NCI-H1105 treated with DMSO at 0.1 percent for 48 hours (cell line): Measurements from ENCODE around the gene CABP7.
"Not testable (repeated sequence)": the region's sequence is repeated elsewhere in the genome, so short reads cannot be mapped to it uniquely, and the experiment has no call there.

Experiments
- DNase-seq: peaks from one replicate; lab custom pipeline; 2025; lab: John Stamatoyannopoulos, UW

The CABP7 gene

GRCh38 chr22:29748248-29748893 lies 28.6 kb downstream of the CABP7 start:
- no peak for DNase-seq

GRCh38 chr22:29750029-29750428 lies 30.2 kb downstream of the CABP7 start:
- no peak for DNase-seq

GRCh38 chr22:29750559-29751538 lies 31.0 kb downstream of the CABP7 start:
- DNase-seq, result no peak

- no peak for DNase-seq
Measured at GRCh38 chr22:29751669-29752068, 31.9 kb downstream of the CABP7 start.

- DNase-seq, result no peak
Measured at GRCh38 chr22:29753808-29754657, 34.2 kb downstream of the CABP7 start.

GRCh38 chr22:29754658-29755395 lies 35.0 kb downstream of the CABP7 start:
- not testable (repeated sequence) for DNase-seq

- DNase-seq, result no peak
Measured at GRCh38 chr22:29755889-29756288, 36.1 kb downstream of the CABP7 start.

- no peak for DNase-seq
Measured at GRCh38 chr22:29756341-29756740, 36.5 kb downstream of the CABP7 start.

- no peak for DNase-seq
Measured at GRCh38 chr22:29757096-29757495, 37.3 kb downstream of the CABP7 start.

- DNase-seq, result no peak
Measured at GRCh38 chr22:29758068-29758622, 38.3 kb downstream of the CABP7 start.

- no peak for DNase-seq
Measured at GRCh38 chr22:29758959-29759358, 39.2 kb downstream of the CABP7 start.

GRCh38 chr22:29762263-29762662 lies 42.5 kb downstream of the CABP7 start:
- DNase-seq, result no peak

GRCh38 chr22:29765905-29766631 lies 46.3 kb downstream of the CABP7 start:
- peak; percentile 22 for DNase-seq

- DNase-seq, result peak; percentile 95
Measured at GRCh38 chr22:29766632-29767170, 46.9 kb downstream of the CABP7 start, which contains the start of gene ZMAT5. ZMAT5 (minus strand) TSS chr22:29767007; CDS start chr22:29748544, 18,463 bp downstream.

- peak; percentile 87 for DNase-seq
Measured at GRCh38 chr22:29767171-29768051, 47.6 kb downstream of the CABP7 start, which contains the start of gene UQCR10. UQCR10 (plus strand) TSS chr22:29767369; CDS start chr22:29767399, 30 bp downstream.

- DNase-seq, result no peak
Measured at GRCh38 chr22:29768052-29768693, 48.4 kb downstream of the CABP7 start.

GRCh38 chr22:29769723-29770321 lies 50.0 kb downstream of the CABP7 start:
- no peak for DNase-seq

- DNase-seq, result no peak
Measured at GRCh38 chr22:29772170-29772641, 52.4 kb downstream of the CABP7 start.
